ENCODE measurements around the gene TBCD. TPM values are rescaled to one million over a fixed set of nuclear protein-coding genes. Genes with fewer than 3 reads are reported as not detected.
"Not testable (repeated sequence)": the region's sequence is repeated elsewhere in the genome, so short reads cannot be mapped to it uniquely, and the experiment has no call there.

TBCD gene
- total RNA-seq, 2 experiments from 2014 or later, result 155 to 157 TPM

DNA sequence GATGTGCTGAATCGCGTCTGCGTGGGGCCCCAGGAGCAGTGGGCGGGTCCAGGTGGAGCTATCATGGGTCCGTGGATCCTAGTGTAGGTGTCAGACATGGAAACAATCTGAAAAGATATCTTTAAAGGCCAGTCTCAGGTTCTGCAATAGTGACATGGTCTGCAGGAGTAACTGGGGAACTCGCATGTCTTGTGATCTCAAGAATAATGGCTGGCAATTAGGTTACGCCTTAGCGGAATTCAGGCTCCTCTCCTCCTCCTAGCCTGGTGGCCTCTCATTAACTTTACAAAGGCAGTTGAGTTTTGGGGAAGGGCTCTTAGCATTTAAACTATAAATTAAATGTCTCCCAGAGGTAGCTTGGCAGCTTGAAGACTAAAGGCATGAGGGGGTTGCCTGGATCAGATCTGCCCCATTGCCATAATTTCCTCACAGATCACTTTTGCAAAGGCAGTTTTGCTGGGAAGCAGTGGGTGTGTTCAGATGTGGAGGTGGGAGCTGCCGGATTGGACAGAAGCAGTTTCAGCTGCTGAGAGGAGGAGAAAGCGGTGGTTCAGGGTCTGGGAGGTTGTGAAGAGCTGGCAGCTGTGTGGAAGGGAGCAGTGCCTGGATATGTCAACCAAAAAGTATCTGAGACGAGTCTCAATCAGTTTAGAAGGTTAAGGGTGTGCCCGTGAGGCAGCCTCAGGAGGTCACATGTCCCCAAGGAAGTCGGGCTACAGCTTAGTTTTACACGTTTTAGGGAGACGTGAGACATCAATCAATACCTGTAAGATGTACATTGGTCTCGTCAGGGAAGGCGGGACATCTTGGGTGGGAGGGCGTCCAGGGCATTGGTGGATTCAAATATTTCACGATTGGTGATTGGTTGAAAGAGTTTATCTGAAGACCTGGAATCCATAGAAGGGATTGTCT lies 2.7 kb downstream of the TBCD start:
- Mint-ChIP-seq H3K4me3 (peak overlapping the region; percentile 20), H3K27ac (peak overlapping the region; percentile 26), H3K9me3 (no peaks in the 10 kb centered on the region), H3K4me1 (peaks cover 21% of the 10 kb centered on the region), H3K27me3 (no peaks in the 10 kb centered on the region), H3K36me3 (ENCODE audit: low read depth) (peaks cover 11% of the 10 kb centered on the region)
- DNase-seq, result peak; percentile 23
- ChIA-PET CTCF (interaction anchor here (0.6 to 1.0 kb wide), 3 partner anchors 8 to 42 kb away, joined by 3 to 4 read pairs (median 3); no protein-coding TSS in a partner anchor), POLR2A (no interaction called here)

- Mint-ChIP-seq H3K27ac (no peak overlapping the region), H3K4me1 (peaks cover 21% of the 10 kb centered on the region), H3K9me3 (no peaks in the 10 kb centered on the region), H3K27me3 (no peaks in the 10 kb centered on the region), H3K36me3 (ENCODE audit: low read depth) (peaks cover 10% of the 10 kb centered on the region), H3K4me3 (no peak overlapping the region)
- ChIA-PET POLR2A (interaction anchor here (0.6 kb wide), 1 partner anchor 39 kb away, joined by 3 read pairs; the partner anchor contains the start of gene FN3KRP), CTCF (interaction anchor here (0.9 kb wide), 1 partner anchor 86 kb away, joined by 3 read pairs; no protein-coding TSS in a partner anchor)
- no peak for DNase-seq
Observed at GRCh38 chr17:82756166-82756565, 4.3 kb downstream of the TBCD start.

DNA sequence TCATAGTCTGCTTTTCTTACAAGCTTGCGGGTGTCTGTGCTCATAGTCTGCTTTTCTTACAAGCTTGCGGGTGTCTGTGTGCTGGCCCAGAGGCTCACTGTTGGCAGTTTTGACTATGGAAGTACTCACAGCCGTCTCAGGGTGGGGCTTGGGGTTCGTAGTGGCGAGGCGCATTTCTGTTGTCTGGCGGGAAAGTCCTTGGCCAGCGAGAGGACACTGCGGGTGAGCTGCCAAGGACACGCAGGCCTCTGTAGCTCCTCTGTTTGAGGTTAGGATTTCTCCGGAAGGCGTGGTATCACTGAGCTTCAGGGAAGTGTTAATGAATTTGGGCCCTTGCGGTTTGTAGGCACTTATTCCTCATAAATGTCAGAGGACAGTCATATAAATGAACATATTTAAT lies 13.5 kb downstream of the TBCD start:
- H3K4me3 Mint-ChIP-seq, result no peak overlapping the region
- ChIA-PET CTCF (interaction anchor here (1.6 kb wide), 1 partner anchor 12 kb away, joined by 3 read pairs; no protein-coding TSS in a partner anchor), POLR2A (no interaction called here)
- H3K36me3 Mint-ChIP-seq (ENCODE audit: low read depth), result peaks cover 35% of the 10 kb centered on the region
- H3K9me3 Mint-ChIP-seq, result no peaks in the 10 kb centered on the region
- no peak overlapping the region for H3K27ac Mint-ChIP-seq
- no peak for DNase-seq
- H3K4me1 Mint-ChIP-seq, result peaks cover 12% of the 10 kb centered on the region
- no peaks in the 10 kb centered on the region for H3K27me3 Mint-ChIP-seq

- Mint-ChIP-seq H3K27me3 (no peaks in the 10 kb centered on the region), H3K4me1 (peaks cover 15% of the 10 kb centered on the region), H3K9me3 (no peaks in the 10 kb centered on the region), H3K4me3 (no peak overlapping the region), H3K36me3 (ENCODE audit: low read depth) (peaks cover 34% of the 10 kb centered on the region), H3K27ac (peak overlapping the region; percentile 69)
- ChIA-PET CTCF (interaction anchor here (1.0 kb wide), 1 partner anchor 13 kb away, joined by 3 read pairs; no protein-coding TSS in a partner anchor), POLR2A (no interaction called here)
- DNase-seq, result peak; percentile 58
Observed at GRCh38 chr17:82767041-82767754, 15.3 kb downstream of the TBCD start.

DNA sequence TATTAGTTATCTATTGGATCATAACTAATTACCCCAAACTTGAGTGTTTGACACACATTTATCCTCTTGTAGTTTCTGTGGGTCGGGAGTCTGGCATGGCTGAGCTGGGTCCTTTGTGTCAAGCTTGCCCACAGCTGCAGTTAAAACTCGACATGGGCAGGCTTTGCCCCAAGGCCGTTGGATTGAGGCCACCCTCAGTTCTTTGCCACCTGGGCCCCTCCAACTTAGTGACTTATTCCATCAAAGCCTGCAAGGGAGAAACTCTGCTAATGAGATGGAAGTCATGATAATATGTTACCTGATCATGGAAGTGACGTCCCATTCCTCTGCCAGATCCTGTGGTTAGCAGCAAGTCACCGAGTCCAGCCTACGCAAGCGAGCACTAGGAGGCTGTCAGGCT lies 17.2 kb downstream of the TBCD start:
- DNase-seq, result no peak
- CTCF ChIA-PET, result interaction anchor here (0.7 to 1.2 kb wide), 2 partner anchors 12 to 374 kb away, joined by 3 to 6 read pairs; no protein-coding TSS in a partner anchor
- Mint-ChIP-seq H3K9me3 (no peaks in the 10 kb centered on the region), H3K36me3 (ENCODE audit: low read depth) (peaks cover 31% of the 10 kb centered on the region), H3K4me3 (no peak overlapping the region), H3K27me3 (no peaks in the 10 kb centered on the region), H3K27ac (no peak overlapping the region), H3K4me1 (peaks cover 18% of the 10 kb centered on the region)
- POLR2A ChIA-PET, result no interaction called here

DNA sequence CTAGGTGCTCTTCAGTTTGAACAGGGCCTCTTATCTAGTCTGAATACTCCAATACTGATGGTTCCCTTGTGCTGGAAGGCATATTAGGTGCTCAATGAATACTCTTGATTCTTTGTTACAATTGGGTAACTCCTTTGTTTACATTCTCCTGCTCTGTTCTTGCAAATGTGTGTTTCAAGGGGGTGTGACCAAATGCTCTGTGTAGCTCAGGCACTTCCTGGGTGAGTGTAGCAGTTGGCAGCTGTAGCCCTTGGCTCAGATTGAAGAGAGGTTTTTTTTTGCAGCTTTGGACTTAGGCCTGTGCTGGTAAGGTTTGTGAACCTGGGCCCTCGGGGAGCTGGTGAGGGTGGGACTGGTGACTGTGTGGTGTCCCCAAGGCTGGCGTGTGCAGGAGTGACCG lies 20.2 kb downstream of the TBCD start:
- H3K27me3 Mint-ChIP-seq, result no peaks in the 10 kb centered on the region
- ChIA-PET POLR2A (no interaction called here), CTCF (interaction anchor here (0.8 to 1.6 kb wide), 3 partner anchors 9 to 66 kb away, joined by 3 to 9 read pairs (median 4); no protein-coding TSS in a partner anchor)
- peaks cover 23% of the 10 kb centered on the region for H3K4me1 Mint-ChIP-seq
- DNase-seq, result no peak
- no peak overlapping the region for H3K4me3 Mint-ChIP-seq
- peaks cover 28% of the 10 kb centered on the region for H3K36me3 Mint-ChIP-seq (ENCODE audit: low read depth)
- H3K27ac Mint-ChIP-seq, result no peak overlapping the region
- no peaks in the 10 kb centered on the region for H3K9me3 Mint-ChIP-seq

- DNase-seq, POLR2A ChIA-PET, H3K4me3 Mint-ChIP-seq, CTCF ChIA-PET, H3K27me3 Mint-ChIP-seq, H3K9me3 Mint-ChIP-seq, H3K27ac Mint-ChIP-seq: not testable (repeated sequence)
- peaks cover 12% of the 10 kb centered on the region for H3K36me3 Mint-ChIP-seq (ENCODE audit: low read depth)
- peaks cover 23% of the 10 kb centered on the region for H3K4me1 Mint-ChIP-seq
Observed at GRCh38 chr17:82774456-82774855, 22.6 kb downstream of the TBCD start.

DNA sequence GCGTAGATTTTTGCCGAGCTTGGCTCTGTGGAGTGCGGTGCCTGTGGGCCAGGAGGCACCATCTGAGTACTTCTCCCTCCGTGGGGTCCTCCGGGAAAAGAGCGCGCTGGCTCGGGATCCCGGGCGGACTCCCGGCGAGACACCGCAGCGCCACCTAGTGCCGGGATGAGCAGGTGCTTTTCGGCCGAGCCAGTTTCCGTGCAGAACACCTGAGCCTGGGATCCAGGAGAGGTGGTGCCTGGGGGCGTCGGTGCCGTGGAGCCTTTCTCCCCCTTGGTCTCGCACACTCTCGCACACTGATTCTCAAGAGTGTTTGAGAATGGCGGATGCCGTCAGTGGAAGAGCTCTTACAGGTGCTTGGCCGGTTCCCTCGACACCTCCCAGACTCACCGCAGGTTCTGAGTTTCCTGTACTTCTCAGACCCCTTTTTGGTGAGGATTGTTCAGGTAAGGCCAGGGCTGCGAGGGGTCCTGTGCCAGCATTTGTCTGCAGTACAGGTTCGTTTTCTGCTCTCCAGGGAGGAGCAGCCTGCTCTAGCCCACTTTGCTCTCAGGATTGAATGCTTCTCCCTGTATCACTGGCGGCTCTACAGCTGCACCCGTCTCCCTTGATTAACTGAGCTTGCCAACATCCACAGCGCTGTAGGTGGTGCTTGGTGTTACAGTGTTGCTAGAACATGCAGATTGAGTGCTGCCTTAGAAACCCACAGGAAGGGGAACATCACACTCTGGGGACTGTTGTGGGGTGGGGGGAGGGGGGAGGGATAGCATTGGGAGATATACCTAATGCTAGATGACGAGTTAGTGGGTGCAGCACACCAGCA lies 23.3 kb downstream of the TBCD start:
- ChIA-PET CTCF (interaction anchor here (0.5 kb wide), 1 partner anchor 319 kb away, joined by 3 read pairs; no protein-coding TSS in a partner anchor), POLR2A (no interaction called here)
- H3K9me3 Mint-ChIP-seq, result no peaks in the 10 kb centered on the region
- peak; percentile 42 for DNase-seq
- H3K4me1 Mint-ChIP-seq, result peaks cover 23% of the 10 kb centered on the region
- H3K4me3 Mint-ChIP-seq, result no peak overlapping the region
- H3K36me3 Mint-ChIP-seq (ENCODE audit: low read depth), result peaks cover 10% of the 10 kb centered on the region
- no peaks in the 10 kb centered on the region for H3K27me3 Mint-ChIP-seq
- H3K27ac Mint-ChIP-seq, result peak overlapping the region; percentile 60

DNA sequence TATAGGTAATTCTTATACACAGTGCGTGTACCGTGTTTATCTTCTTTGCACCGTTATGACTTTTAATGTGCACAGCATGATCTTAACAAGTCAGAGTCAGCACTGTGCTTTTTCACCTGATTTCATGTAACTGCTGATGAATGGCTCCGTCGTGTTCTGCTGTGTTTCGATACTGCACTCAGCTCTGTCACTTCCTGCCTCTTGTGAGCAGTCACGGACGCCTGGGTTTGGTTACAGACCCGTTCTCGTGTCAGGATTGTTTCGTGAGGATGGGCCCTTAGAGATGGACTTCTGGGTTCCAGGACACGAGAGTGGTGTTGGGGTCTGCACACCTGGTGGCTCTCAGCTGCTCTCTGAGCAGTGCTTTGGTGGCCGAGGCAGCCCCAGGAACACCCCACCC lies 24.6 kb downstream of the TBCD start:
- no peak overlapping the region for H3K4me3 Mint-ChIP-seq

GRCh38 chr17:82777778-82778375 lies 26.0 kb downstream of the TBCD start:
- CTCF ChIA-PET, result interaction anchor here (0.8 to 1.5 kb wide), 2 partner anchors 143 to 428 kb away, joined by 3 to 4 read pairs; no protein-coding TSS in a partner anchor
- DNase-seq, POLR2A ChIA-PET: not testable (repeated sequence)

More for the DNA sequence above, 24.6 kb downstream of the TBCD start:
- Mint-ChIP-seq H3K27ac (no peak overlapping the region), H3K4me1 (peaks cover 23% of the 10 kb centered on the region), H3K27me3 (no peaks in the 10 kb centered on the region), H3K9me3 (no peaks in the 10 kb centered on the region), H3K36me3 (ENCODE audit: low read depth) (peaks cover 10% of the 10 kb centered on the region)
- ChIA-PET POLR2A (no interaction called here), CTCF (interaction anchor here (1.1 kb wide), 1 partner anchor 108 kb away, joined by 3 read pairs; no protein-coding TSS in a partner anchor)
- DNase-seq, result no peak

DNA sequence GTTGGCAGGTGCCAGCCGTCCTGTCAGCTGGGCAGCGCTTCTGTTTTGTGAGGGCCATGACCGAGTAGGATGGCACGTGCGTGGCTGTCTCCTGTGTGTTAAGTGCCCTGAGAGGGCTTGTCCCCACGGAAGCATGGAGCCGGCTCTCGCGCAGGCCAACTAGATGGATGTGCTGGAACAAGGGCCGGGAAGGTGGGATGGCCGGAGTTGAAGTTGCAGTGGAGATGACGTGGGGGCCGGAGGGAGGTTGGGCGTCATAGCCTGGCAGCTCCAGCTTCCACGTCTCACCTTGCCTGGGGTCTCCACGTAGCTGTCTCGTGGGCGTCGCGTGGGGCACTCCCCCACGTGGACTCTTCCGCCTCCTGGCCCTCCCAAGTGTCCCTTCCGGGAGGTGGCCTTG lies 27.7 kb downstream of the TBCD start:
- Mint-ChIP-seq H3K4me3 (no peak overlapping the region), H3K27me3 (no peaks in the 10 kb centered on the region), H3K9me3 (no peaks in the 10 kb centered on the region), H3K4me1 (peaks cover 28% of the 10 kb centered on the region), H3K36me3 (ENCODE audit: low read depth) (peaks cover 9% of the 10 kb centered on the region), H3K27ac (no peak overlapping the region)
- ChIA-PET CTCF (no interaction called here), POLR2A (no interaction called here)
- DNase-seq, result no peak

More at GRCh38 chr17:82777778-82778375, 26.0 kb downstream of the TBCD start:
- not testable (repeated sequence) for H3K4me3 Mint-ChIP-seq; H3K36me3 Mint-ChIP-seq (ENCODE audit: low read depth); H3K27me3 Mint-ChIP-seq; H3K27ac Mint-ChIP-seq; H3K9me3 Mint-ChIP-seq
- peaks cover 28% of the 10 kb centered on the region for H3K4me1 Mint-ChIP-seq

DNA sequence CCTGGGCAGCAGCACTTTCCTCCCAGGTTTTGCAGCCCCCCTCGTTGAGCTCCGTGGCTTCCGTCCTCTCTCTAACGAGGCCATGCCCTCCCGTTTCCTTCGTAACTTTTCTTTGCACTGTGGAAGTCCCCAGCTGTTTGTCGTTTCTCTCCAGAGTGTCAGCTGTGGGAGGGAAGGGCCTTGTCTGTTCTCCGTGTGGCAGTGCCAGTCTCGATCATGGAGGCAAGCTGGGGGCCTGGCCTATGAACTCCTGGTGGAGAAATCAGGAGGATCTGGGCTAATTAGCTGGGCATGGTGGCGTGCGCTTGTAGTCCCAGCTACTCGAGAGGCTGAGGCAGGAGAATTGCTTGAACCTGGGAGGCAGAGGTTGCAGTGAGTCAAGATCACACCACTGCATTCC lies 28.3 kb downstream of the TBCD start:
- Mint-ChIP-seq H3K9me3 (no peaks in the 10 kb centered on the region), H3K4me1 (peaks cover 22% of the 10 kb centered on the region), H3K27ac (no peak overlapping the region), H3K4me3 (no peak overlapping the region), H3K27me3 (no peaks in the 10 kb centered on the region), H3K36me3 (ENCODE audit: low read depth) (peaks cover 9% of the 10 kb centered on the region)
- POLR2A ChIA-PET, result interaction anchor here (0.6 kb wide), 1 partner anchor 133 kb away, joined by 7 read pairs; no protein-coding TSS in a partner anchor
- DNase-seq, result no peak
- CTCF ChIA-PET, result interaction anchor here (1.5 kb wide), 1 partner anchor 31 kb away, joined by 4 read pairs; no protein-coding TSS in a partner anchor
